Stimulated activated CD8-positive, alpha-beta memory T cell treated with anti-CD3 and anti-CD28 coated beads, Interleukin-4, amount 100 ng/mL, for 48 hours (primary cell): ENCODE data around the gene EIF4B.
"Not testable (repeated sequence)": the region's sequence is repeated elsewhere in the genome, so short reads cannot be mapped to it uniquely, and the experiment has no call there.

Source experiments
- DNase-seq: peaks from one replicate; pipeline ENCODE4 v3.0.0-alpha.2; 2020

Gene EIF4B

DNA sequence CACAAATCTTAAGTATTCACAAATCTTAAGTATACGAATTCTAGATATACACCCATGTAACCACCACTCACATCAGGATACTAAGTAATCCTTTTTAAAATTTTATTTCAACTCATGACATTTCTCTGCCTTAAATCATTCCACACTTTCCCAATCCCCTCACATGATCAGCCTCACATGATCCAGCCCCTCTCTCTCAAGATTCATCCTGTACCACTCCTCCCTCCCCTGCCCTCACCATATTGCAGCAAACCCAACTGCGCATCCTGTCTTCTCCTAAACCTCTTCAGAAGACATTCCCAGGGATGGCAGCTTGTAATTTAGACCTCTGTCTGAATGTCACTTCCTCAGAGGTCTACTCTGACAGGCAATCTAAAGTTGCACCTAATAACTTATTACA lies 1.7 kb upstream of the EIF4B start:
- DNase-seq, result no peak

GRCh38 chr12:53005215-53005985 lies 856 bp upstream of the EIF4B start:
- DNase-seq, result peak; percentile 33

- DNase-seq, result peak; percentile 87
Observed at GRCh38 chr12:53006810-53007309, 604 bp downstream of the EIF4B start.

GRCh38 chr12:53007343-53007742 lies 1.1 kb downstream of the EIF4B start:
- no peak for DNase-seq

GRCh38 chr12:53008760-53009159 lies 2.5 kb downstream of the EIF4B start:
- DNase-seq, result not testable (repeated sequence)

GRCh38 chr12:53010955-53011354 lies 4.7 kb downstream of the EIF4B start:
- DNase-seq, result no peak

DNA sequence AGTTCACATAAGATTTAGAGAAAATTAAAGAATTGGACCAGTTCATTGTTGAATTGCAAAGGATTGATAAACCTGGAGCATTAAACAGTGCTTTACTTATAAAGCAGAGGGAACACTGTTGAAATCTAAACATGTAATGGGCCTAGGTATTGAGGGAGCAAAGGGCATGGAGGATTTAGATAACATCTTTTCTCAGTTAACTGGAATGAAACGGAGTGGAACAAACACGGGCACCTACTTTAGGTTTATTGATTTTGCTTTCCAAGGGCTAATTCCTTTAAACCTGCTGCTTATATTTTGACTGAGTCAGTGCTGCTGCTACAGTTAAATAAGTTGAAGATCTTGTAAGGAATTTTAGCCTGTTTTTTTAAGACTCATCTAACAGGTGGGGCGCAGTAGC lies 5.6 kb downstream of the EIF4B start:
- no peak for DNase-seq

- DNase-seq, result no peak
Observed at GRCh38 chr12:53012928-53013327, 6.7 kb downstream of the EIF4B start.

DNA sequence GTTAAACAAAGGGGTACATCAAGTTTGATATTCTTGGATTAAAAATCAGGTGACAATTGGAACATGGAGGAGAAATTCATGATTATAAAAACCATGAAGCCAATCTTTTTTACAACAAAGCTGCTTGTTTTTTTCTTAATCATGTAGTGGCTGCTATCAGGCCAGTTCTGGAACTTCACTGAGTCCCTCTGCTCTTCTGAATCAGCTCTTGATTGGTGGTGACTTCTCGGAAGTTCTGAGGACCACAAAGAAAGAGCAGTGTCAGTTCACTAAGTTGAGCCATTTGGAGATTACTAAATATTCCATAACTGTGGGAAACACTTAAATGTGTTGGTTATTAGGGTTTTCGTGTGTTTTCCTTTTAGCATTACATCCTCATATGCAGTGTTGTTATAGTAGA lies 8.5 kb downstream of the EIF4B start:
- DNase-seq, result no peak

DNA sequence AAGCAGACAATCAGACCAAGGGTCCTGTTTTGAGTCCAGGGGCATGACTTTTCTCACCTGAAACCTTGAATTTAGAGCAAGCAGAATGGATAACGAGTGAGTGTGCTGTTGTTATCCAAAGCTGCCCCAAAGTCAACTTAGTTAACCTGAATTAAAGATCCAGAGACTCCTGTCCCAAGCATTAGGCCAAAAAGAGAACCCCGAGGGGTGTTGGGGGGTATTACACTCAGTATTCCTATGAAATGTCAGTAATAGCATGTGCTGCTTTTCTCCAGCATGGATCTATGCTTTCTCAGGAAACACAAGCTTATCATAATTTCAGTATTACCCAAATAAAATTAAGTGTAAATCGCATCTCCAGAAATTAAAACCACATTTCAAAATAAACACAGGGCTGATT lies 19.0 kb downstream of the EIF4B start:
- DNase-seq, result no peak

DNA sequence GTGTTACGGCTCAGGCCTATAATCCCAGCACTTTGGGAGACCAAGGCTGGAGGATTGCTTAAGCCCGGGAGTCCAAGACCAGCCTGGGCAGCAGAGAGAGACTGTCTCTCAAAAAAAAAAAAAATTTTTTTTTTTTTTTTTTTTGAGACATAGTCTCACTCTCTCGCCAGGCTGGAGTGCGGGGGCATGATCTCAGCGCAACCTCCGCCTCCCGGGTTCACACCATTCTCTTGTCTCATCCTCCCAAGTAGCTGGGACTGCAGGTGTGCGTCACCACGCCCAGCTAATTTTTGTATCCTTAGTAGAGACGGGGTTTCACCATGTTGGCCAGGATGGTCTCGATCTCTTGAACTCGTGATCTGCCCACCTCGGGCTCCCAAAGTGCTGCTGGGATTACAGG lies 20.8 kb downstream of the EIF4B start:
- DNase-seq, result not testable (repeated sequence)

DNA sequence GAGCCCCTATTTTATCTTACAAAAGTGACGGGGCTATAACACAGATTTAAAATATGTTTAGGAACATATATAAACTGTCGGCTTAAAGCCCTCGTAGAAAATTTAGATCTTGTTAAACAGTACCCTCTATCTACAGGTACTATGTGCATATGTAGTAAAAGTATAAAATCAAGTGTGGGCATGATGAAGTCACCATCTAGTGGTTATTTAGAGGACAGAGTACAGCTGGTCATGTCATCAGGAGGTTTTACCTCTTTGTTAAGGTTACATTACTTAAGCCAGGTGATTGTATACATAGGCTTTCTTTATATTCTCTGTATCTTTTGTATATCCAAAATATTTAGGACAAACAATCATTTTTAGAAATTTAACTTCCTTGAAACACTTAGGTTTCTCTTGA lies 25.4 kb downstream of the EIF4B start:
- DNase-seq, result no peak

- DNase-seq, result not testable (repeated sequence)
Observed at GRCh38 chr12:53033832-53034231, 27.6 kb downstream of the EIF4B start.

DNA sequence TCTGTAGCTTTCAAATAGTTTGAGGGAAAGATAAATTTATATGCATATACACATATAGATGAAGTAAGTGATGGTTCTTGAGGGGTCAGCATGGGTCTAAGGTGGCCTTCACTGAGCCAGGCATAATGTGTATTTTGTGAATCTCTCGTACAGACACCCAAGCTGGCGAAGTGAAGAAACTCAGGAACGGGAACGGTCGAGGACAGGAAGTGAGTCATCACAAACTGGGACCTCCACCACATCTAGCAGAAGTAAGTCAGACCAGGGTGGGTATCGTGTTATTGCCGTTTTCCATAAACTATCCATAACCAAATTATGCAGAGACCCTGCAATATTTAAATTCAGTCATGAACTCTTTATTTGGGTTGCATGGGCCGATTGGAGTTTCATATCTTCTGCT lies 28.2 kb downstream of the EIF4B start:
- DNase-seq, result no peak

GRCh38 chr12:53036802-53037201 lies 30.5 kb downstream of the EIF4B start:
- no peak for DNase-seq

GRCh38 chr12:53039851-53040250 lies 33.6 kb downstream of the EIF4B start:
- DNase-seq, result no peak

GRCh38 chr12:53042607-53043454 lies 36.6 kb downstream of the EIF4B start:
- peak; percentile 28 for DNase-seq

- peak; percentile 19 for DNase-seq
Observed at GRCh38 chr12:53044052-53044581, 37.9 kb downstream of the EIF4B start.

DNA sequence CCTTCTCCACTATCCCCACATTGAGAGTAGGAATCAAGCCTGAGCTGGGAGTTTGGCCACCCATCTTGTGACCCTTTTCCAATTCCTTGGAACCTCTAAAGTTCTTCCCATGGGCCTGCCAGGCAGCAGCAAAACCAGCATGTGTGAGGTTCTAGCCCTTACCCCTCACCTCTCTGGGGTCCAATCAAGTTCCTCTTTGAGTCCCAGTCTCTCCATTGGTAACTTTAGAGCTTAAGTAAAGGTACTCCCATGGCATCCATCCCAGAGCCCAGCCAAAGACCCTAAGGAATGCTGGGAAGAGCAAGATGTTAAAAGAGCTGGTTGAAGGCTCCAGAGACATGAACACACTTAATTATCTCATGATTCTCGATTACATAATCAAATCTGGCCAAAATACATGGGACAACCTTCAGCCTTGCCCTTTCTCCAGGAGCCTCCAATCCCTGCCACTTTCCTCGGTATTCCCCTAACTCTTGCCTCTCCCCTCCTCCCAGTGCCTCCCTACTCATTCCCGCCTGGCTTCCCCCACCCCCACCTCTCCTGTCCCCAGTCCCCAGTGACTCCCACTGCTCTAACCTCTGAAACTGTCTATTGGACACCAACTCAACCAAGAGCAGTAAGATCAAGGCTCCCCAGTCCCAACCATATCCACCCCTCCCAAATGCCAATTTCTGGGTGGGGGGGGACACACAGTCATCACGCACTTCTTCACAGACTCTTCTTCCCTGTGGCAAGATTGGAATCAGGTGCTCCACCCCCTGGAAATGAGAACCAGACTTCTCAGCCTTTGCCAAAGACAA lies 38.8 kb downstream of the EIF4B start:
- DNase-seq, result peak; percentile 22

DNA sequence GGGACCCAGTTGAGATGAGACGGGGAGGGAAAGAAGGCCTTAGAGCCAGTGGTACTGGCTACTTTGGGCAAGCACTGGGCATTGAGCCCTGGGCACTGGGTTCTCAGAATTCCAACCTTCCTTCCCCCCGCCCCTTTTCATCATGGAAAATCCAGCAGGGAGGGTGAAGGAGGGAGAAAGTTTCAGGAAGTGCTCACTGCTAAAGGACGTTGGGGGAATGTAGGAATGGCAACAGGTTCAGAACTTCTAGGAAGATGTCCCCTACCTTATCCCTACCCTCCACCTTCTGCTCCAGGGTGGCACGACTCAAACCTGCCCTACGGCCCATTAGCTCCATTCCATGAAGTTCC lies 39.4 kb downstream of the EIF4B start:
- DNase-seq, result no peak

- peak; percentile 70 for DNase-seq
Observed at GRCh38 chr12:53046655-53047220, 40.5 kb downstream of the EIF4B start.

DNA sequence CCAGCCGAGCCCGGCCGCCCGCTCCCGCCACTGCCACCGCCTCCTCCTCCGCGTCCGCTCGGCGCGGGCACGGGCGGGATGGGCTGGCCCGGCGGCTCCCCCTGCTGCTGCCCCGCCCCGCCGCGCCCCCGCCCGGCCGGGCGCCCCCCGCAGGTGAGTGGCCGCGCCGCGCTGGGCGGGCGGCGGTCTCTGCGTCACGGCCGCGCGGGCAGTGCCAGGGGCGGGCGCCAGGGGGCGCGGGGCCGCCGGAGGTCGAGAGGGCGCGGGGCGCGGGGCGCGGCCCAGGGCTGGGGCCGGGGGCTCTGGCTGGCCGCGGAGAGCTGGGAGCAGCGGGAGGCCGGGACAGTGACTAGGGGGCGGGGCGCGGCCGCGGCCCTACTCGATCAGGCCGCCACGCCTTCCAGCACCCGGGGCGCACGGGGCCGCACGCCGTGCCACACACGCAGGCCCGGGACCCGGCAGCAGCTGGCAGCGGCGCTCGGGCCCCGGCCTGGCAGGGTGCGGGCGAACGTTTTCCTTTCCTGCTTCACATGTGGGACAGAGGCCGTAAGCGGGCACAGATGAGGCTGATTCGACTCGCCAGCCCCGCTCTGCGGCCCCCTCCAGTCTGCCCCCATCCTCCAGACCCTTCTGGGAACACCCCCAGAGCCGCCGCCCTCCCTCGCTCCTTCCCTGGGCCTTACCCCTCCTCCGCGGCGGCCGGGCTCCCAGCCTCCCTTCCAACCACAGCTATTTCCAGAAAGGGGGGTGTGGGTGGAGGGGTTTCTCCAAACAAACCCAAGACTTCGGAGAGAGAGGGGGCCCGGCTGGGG lies 41.2 kb downstream of the EIF4B start:
- peak; percentile 76 for DNase-seq
